ENCODE measurements around the gene JUP. TPM values are rescaled to one million over a fixed set of nuclear protein-coding genes. Genes with fewer than 3 reads are reported as not detected.
A peak's percentile ranks its signal among the peaks of the same experiment; 100 is the strongest.

JUP gene
- total RNA-seq, 1 experiment from 2014 or later: 224 TPM

DNA sequence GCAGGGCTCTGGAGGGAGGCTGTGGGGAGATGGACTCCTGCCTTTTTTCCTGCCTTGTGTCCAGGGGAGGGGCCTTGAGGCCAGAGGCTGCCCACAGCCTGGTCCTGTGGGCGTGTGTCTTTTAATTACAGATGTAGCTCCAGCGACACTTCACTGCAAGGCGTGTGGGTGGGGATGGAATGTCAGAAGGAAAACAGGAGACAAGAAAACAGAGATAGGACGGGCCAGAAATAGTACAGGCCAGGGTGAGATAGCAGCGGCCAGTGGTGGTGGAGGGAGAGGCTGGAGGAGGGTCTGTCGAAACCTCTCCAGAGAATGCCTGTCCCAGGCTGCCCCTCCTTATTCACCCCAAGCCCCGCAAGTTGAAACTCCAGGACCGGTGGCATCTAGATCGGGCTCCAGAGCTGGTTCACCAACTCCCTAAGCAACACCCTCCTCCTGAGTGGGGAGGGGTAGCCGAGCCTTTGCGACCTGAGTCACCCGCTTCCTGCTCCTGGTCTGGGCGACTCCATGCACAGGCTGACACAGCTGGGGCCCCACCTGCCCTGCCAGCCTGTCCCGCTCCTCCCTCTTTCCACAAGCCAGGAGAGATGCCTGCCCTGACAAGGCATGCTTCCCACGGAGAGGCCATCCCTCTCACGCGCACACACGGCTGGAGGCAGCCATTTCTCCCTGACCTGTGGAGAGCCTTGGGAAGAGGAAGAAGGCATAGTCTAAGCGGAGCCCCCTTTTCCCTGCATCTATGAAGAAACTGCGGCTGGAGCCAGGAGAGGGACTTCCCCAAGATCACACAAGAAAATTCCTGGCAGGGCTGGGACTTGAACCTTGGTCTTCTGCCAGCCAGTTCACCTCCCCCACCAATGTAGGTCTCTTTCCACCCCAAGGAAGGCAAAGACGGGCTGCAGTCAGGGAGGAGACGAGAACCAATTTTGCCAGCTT, 6.6 kb upstream of the JUP start:
- no peaks in the 10 kb centered on the region for H4K20me1 ChIP-seq (ENCODE audit: insufficient read depth)
- TSS peak; percentile 88 for BruUV-seq (replicated peaks)
- H3K4me3 ChIP-seq (replicated peaks in 1 of 2; ENCODE audit: low read depth in 1 of 2, low read length in 2 of 2): peak overlapping the region; percentile 41 to 56
- peak overlapping the region; percentile 73 for H3K9ac ChIP-seq (ENCODE audit: low read length)
- H2AFZ ChIP-seq (ENCODE audit: low read depth, low read length, poor library complexity, severe bottlenecking): no peak overlapping the region
- peak overlapping the region; percentile 93 for H3K27ac ChIP-seq (ENCODE audit: low read depth, low read length)
- H3K36me3 ChIP-seq (ENCODE audit: control insufficient read depth in 1 of 2, insufficient read depth in 2 of 2, low read length in 2 of 2): no peaks in the 10 kb centered on the region
- intact Hi-C loops (cut with micrococcal nuclease): no loop called here
- peak; percentile 79 for DNase-seq (ENCODE audit: low read depth, low spot score)
- H3K79me2 ChIP-seq (ENCODE audit: insufficient read depth, low read length): no peaks in the 10 kb centered on the region
- CTCF ChIA-PET: interaction anchor here (1.0 to 1.2 kb wide), 2 partner anchors 8 to 56 kb away, joined by 3 read pairs; no protein-coding TSS in a partner anchor
- peak; percentile 87 for ATAC-seq
- no peaks in the 10 kb centered on the region for H3K9me2 ChIP-seq (ENCODE audit: insufficient read depth)
- H3K4me2 ChIP-seq (ENCODE audit: low read length): peak overlapping the region; percentile 90
- TF ChIP-seq JUND (IDR thresholded peaks at IDR 0.05) (peak; percentile 68), POLR2A (IDR thresholded peaks at IDR 0.05; ENCODE audit: borderline replicate concordance, extremely low read depth, insufficient read depth, insufficient read length) (no peak), CEBPB (IDR thresholded peaks at IDR 0.05; ENCODE audit: low read depth) (no peak), CBX3 (IDR thresholded peaks at IDR 0.05; ENCODE audit: low read depth) (peak; percentile 66; the same call in 1 of the 2 replicates), ZFX (IDR thresholded peaks at IDR 0.05) (0 out of 2 replicates have a peak, but pooled peaks have one; percentile 57), YY1 (IDR thresholded peaks at IDR 0.05; ENCODE audit: extremely low read depth, insufficient replicate concordance, low read depth, low read length) (no peak), ELF1 (IDR thresholded peaks at IDR 0.05; ENCODE audit: borderline replicate concordance, low read depth) (no peak), POLR2AphosphoS5 (IDR thresholded peaks at IDR 0.05; ENCODE audit: low read depth, low read length) (peak; percentile 70), SP1 (IDR thresholded peaks at IDR 0.05; ENCODE audit: low read depth) (peak; percentile 82), EGR1 (IDR thresholded peaks at IDR 0.05; ENCODE audit: low read depth) (peak; percentile 89), SRF (IDR thresholded peaks at IDR 0.05; ENCODE audit: low read depth) (no peak), EZH2 (IDR thresholded peaks at IDR 0.05) (no peak), RAD21 (IDR thresholded peaks at IDR 0.05; ENCODE audit: low read depth) (peak; percentile 20; the same call in 1 of the 2 replicates)
- TF ChIP-seq, protein P1, sequence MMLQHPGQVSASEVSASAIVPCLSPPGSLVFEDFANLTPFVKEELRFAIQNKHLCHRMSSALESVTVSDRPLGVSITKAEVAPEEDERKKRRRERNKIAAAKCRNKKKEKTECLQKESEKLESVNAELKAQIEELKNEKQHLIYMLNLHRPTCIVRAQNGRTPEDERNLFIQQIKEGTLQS (IDR thresholded peaks at IDR 0.05): no peak
- TF ChIP-seq, protein P2, sequence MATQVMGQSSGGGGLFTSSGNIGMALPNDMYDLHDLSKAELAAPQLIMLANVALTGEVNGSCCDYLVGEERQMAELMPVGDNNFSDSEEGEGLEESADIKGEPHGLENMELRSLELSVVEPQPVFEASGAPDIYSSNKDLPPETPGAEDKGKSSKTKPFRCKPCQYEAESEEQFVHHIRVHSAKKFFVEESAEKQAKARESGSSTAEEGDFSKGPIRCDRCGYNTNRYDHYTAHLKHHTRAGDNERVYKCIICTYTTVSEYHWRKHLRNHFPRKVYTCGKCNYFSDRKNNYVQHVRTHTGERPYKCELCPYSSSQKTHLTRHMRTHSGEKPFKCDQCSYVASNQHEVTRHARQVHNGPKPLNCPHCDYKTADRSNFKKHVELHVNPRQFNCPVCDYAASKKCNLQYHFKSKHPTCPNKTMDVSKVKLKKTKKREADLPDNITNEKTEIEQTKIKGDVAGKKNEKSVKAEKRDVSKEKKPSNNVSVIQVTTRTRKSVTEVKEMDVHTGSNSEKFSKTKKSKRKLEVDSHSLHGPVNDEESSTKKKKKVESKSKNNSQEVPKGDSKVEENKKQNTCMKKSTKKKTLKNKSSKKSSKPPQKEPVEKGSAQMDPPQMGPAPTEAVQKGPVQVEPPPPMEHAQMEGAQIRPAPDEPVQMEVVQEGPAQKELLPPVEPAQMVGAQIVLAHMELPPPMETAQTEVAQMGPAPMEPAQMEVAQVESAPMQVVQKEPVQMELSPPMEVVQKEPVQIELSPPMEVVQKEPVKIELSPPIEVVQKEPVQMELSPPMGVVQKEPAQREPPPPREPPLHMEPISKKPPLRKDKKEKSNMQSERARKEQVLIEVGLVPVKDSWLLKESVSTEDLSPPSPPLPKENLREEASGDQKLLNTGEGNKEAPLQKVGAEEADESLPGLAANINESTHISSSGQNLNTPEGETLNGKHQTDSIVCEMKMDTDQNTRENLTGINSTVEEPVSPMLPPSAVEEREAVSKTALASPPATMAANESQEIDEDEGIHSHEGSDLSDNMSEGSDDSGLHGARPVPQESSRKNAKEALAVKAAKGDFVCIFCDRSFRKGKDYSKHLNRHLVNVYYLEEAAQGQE (IDR thresholded peaks at IDR 0.05; ENCODE audit: low read depth): no peak
- TF ChIP-seq, protein P3, sequence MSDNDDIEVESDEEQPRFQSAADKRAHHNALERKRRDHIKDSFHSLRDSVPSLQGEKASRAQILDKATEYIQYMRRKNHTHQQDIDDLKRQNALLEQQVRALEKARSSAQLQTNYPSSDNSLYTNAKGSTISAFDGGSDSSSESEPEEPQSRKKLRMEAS (IDR thresholded peaks at IDR 0.05): peak; percentile 82
- RAD21 ChIA-PET (ENCODE audit: low non-redundant PET in 1 of 2, low total read pairs in 2 of 2, uncharacterized antibody in 2 of 2, unreplicated experiment in 2 of 2): interaction anchor here in 1 of 2 experiments (0.9 kb wide), 1 partner anchor 20 kb away, joined by 4 read pairs; no protein-coding TSS in a partner anchor
- H3K9me3 ChIP-seq (ENCODE audit: control insufficient read depth in 1 of 2, insufficient read depth in 1 of 2, low read depth in 1 of 2, low read length in 2 of 2): no peaks in the 10 kb centered on the region
- peaks cover 40 to 56% of the 10 kb centered on the region in 2 experiments for H3K4me1 ChIP-seq (ENCODE audit: control insufficient read depth in 1 of 2, insufficient read depth in 2 of 2, low read length in 2 of 2)
- no peaks in the 10 kb centered on the region for H3K27me3 ChIP-seq (ENCODE audit: insufficient read depth, low read length)
- POLR2A ChIA-PET: interaction anchor here (1.0 to 3.7 kb wide), 6 partner anchors 7 to 173 kb away, joined by 4 to 33 read pairs (median 7); partner anchors contain the start of genes CNP, EIF1 and JUP

Data from HCT116 (cell line).